Left forelimb (tissue), 1 donor: Measurements from ENCODE around the gene CEP120.
"Not testable (repeated sequence)": the region's sequence is repeated elsewhere in the genome, so short reads cannot be mapped to it uniquely, and the experiment has no call there.

Source experiments
- DNase-seq: peaks from one replicate; pipeline ENCODE4 v3.0.0-alpha.2; 2018; ENCODE audit warnings: low spot score

CEP120 gene

DNA sequence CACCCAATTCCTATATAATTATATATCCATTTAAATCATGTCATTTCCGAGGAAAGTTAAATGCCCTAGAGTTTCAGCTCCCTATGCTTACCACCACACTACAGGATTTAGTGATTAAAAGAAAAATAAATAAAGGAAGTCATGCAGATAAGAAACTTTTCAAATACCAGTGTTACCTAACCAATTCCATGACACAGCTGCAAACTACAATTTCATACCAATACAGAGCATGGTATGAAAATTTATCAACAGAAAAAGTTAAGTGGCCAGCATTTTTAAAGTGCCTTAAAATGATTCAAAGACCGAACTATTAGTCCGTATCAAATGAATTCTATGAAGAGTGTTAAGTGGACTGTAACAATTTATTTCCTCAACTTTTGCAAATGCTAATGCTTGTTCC is 35.9 kb downstream of the CEP120 start:
- no peak for DNase-seq

DNA sequence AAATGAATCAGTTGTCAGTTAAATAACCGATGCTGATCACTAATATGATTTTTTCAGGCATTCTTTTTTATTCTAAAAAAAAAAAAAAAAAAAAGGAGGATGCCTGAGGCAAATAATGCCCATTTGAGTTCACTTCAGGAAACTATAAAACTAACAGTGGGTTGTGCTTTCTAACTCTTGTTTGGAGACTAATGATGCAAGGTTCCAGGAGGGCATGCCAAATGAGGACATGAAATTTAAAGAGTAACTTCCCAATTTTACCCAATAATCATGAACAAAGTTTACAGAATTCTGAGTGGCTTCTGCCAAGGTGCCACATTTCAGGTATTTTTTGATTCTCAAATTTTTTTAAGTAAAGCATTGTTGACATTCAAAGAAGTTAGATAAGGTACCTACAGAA is 41.0 kb downstream of the CEP120 start:
- DNase-seq: no peak

DNA sequence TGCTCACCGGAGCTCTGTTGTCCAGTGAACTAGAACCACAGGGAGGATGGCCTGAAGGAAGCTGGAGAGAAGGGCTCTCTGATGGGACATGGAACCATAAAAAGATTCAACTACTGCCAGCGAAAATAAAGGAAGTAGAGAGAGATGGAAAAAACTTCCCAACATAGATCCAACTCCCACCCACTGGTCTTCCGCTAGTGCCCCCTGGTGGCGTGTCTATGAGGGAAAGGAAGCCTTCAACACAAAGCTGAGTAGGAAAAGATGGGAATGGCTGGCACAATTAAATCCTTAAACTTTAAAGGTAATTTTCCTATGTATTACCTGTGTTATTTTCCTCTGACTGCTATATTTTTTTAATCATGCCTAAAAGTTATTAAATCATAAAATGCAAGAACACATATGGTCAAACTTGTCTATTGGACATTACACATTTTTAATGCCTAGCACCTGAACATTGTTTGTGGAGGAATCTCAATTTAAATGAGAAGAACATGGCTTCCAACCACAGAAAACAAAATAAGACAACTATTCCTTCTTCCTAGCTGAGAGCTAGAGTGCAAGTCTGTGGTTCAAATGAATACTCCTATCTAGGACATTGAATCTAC is 51.5 kb downstream of the CEP120 start:
- DNase-seq: no peak

DNA sequence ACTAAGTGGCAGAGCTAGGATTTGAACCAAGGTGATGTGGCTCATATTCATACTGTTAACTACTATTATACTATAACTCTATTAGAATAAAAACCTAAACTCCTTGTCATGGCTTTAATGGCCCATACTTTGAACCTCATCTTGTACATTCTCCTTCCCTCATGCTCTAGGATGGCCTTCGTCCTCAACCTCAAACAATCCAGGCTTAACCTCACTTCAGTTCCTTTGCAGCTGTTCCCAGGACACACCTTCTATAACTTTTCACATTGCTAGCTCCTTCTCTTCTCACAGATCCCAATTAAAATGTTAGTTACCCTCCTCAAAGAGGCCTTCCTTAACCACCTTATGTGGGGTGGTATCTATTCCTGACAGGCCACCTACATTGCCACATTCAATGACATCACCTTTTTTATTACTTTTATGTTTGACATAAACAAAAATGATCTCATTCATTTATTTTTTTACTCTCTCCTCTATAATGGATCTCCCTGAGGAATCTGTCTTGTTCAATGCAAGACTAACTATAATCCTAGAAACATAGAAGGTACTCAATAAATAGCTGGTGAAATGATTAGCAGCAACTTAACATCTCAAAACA is 53.7 kb downstream of the CEP120 start:
- DNase-seq: no peak

- DNase-seq: no peak
Observed at GRCh38 chr5:123367739-123368138, 55.5 kb downstream of the CEP120 start.

- DNase-seq: no peak
Observed at GRCh38 chr5:123365156-123365555, 58.0 kb downstream of the CEP120 start.

DNA sequence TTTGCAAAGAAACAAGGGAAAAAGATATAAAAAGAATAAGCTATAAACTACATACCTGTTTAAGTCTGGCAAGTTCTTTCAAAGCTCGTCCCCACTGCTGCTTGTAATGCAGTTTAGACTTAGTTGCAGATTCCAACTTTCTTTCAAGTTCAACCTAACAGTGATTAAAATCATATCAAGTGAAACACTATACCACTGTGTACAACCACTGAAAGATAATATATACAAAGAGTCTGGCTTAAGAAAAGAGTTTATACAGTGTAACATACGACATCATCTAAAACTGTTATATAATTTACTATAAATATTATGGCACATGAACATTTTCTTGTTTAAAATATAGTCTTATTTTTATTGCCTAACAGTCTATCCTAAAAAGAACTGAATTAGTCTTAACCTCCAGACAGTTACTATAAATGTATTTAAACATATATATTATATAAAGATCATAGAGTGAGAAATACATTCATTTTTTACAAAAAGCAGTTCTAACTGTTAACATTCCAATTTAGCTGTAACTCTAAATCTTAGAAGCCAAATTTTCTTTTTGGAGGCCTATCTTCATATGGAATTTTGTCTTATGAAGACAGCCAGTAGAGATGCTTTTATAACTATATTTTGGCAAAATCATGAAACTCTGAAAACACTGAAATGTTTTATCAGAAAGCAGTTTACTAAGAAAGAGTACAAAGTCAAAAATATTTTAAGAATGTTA is 58.6 kb downstream of the CEP120 start:
- no peak for DNase-seq

DNA sequence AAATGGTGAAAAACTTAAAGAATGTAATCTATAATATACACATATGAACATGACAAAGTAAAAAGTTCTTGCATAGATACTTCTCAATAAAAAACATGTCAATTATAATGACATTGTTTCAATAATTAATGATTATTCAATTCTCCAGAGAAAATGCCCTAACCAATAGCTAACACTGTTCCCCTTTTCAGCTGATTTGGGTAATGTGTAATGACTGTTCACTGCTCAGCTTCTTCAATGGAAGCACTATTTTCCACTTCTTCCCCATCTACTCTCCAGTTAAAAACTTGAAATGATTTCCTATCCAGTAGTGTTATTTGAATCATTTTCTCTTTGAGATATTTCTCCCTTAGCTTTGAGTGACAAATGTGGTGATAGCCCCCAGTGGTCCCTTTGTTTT is 62.3 kb downstream of the CEP120 start:
- no peak for DNase-seq

DNA sequence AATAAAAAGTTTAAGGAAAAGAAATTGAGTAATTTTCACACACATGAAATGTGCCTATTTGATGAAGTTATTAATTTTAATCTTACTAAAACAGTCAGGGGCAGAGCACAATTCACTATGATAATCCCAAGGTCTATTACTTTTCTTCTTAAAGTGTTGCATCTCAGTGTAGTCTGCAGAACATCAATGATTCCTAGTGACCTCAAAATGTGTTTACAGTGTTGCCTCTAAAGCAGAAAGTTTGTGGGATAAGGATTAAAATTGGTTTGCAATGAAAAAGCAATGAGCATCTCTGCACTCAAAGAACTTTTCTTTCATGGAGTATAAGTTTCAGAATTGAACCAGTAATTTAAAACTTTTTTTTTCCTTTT is 63.0 kb downstream of the CEP120 start:
- no peak for DNase-seq

DNA sequence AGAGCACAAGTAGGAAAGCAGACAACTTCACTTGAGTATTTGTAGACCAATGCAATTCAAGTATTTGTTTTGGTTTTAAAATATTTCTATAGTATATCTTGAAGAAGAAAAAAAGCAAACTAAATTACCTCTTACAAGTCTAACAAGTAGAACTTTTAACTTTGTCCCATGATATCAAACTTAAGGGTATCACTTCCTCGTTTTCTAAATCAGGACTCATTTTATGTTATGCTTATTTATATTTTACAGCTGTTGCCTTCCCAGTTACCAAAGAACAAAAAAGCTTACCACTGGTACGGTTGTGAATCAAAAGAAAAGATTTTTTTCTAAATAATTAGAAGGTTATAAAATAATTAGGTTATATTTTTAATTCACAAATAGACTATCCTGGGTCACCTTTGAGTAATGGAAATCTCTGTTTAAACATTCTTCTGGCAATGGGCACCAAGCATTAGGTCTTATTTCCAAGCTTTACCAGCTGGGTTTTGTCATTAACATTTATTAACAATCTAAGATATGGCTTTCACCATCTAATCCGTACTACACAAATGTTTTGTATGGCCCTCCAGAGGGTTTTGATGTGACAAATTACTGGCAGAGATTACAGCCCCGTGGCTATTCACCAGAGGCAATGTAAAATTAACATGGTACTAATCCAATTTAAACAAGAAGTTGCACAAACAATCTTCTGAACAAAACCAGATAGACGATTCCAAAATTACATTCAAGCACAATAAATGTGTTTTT is 63.6 kb downstream of the CEP120 start:
- no peak for DNase-seq

DNA sequence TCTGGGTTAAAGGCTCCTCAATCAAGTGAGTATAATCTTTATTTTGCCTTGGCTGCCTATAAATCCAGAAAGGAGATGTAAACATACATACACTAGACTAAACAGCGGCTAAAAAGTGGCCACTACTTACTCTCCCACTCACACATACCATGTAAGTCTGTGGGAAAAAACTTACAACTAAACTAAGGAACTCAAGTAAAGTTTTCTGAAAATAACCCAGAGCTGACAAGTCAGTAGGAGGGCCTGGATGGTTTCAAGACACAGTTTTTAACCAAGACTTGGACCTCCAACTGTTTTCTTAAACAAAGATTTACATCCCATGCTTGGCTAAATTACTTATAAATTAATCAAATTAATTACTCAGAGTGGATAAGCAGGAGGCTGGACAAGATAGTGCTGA is 64.5 kb downstream of the CEP120 start:
- DNase-seq: no peak

- DNase-seq: no peak
Observed at GRCh38 chr5:123358304-123358703, 64.9 kb downstream of the CEP120 start.

GRCh38 chr5:123351820-123352219 is 71.4 kb downstream of the CEP120 start:
- DNase-seq: no peak

DNA sequence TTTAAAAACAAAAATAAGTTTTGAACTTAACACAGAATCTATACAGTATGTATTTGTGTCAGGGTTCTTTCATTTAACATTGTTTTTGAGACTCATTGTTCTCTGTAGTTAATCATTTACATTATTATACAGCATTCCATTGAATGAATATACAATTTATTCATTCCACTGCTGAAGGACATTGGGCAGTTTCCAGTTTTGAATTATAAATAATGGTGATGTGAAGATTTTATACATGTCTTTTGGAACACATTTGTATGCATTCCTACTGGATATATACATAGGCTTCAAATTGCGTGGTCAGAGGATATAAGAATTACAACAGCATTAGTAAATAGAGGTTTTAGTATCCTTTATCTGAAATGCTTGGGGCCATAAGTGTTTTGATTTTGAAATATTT is 72.0 kb downstream of the CEP120 start:
- no peak for DNase-seq

DNA sequence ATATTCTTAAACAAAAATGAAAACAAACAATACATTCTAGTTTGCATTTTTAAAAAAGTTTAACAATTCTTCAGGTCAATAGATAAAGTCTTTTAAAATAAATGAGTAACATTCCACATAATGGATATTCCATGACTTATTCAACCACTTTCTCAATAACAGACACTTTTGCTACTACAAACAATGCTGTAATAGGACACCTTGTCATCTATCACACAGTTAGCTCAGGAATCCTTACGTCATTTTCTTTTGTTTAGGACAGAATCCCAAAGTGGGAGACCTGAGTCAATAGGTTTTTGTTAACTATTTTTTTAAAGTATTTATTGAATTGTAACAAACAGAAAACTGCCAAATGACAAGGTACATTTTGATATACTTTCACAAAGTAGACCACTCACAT is 72.5 kb downstream of the CEP120 start:
- DNase-seq: no peak

- DNase-seq: no peak
Observed at GRCh38 chr5:123344816-123345426, 78.3 kb downstream of the CEP120 start.

DNA sequence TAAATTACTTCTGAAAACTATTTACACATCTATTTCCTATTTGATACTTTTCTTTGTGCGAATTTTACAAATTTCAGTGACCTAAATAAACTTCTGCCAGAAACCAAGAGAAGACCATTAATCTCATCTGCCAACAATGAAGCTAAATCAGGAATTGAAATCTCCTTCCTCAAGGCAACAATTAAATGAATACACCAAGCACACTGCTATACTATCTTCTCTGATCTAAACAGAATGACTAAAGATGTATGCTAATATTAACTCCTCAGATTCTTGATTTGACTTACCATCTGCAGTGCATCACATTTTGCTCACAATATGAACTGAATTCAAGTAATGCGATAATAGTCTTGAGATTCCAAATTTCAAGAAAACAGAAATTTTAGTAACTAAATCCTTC is 82.3 kb downstream of the CEP120 start:
- DNase-seq: no peak

DNA sequence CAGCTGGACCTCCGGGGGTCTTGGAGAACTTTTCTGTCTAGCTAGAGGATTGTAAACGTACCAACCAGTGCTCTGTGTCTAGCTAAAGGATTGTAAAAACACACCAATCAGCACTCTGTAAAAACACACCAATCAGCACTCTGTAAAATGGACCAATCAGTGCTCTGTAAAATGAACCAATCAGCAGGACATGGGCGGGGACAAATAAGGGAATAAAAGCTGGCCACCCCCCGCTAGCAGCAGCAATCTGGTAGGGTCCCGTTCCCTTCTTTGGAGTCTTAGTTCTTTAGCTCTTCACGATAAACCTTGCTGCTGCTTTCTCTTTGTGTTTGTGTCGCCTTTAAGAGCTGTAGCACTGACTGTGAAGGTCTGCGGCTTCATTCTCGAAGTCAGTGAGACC is 114.8 kb downstream of the CEP120 start:
- DNase-seq: not testable (repeated sequence)

DNA sequence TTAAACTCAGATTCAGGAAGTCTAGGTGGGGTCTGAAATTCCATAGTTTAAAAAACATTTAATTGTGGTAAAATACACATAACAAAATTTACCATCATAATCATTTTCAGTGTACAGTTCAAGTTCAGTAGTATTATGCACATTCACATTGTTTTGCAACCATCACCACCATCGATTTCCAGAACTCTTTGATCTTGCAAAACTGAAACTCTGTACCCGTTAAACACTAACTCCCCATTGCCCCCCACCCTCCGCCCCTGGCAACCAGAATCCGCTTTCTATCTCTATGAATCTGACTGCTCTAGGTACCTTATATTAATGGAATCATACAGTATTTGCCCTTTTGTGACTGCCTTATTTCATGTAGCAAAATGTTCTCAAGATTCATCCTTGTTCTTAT is 117.5 kb downstream of the CEP120 start:
- no peak for DNase-seq

- no peak for DNase-seq
Observed at GRCh38 chr5:123304777-123305316, 118.4 kb downstream of the CEP120 start.

GRCh38 chr5:123303802-123304201 is 119.4 kb downstream of the CEP120 start:
- DNase-seq: no peak

GRCh38 chr5:123300266-123300665 is 122.9 kb downstream of the CEP120 start:
- DNase-seq: no peak
